PFSK-1 (cell line): ENCODE results near the gene RFX2.

ENCODE experiments used
- FOXP2 ChIP-seq: optimal IDR thresholded peaks from 2 replicates; pipeline ENCODE3; 2011; ENCODE audit warnings: borderline replicate concordance, control low read depth, inconsistent platforms; ENCODE audit not compliant: insufficient read depth; ENCODE audit errors: extremely low read length, extremely low read depth
- POLR2AphosphoS5 ChIP-seq: IDR thresholded peaks from 2 replicates; pipeline ENCODE4 v1.6.1; 2012; ENCODE audit warnings: low read depth, mild to moderate bottlenecking, control low read depth, low read length, moderate library complexity
- REST ChIP-seq, 2 experiments: IDR thresholded peaks; 2 replicates each; pipeline versions ENCODE4 v1.6.1 to v1.8.0; 2011 to 2012; ENCODE audit warnings: low read depth in 2 of 2, low read length in 2 of 2, control low read depth in 1 of 2, inconsistent platforms in 1 of 2, mild to moderate bottlenecking in 1 of 2, moderate library complexity in 1 of 2; ENCODE audit not compliant: insufficient read depth in 1 of 2
- SIN3A ChIP-seq: IDR thresholded peaks from 2 replicates; pipeline ENCODE4 v1.6.1; 2012; ENCODE audit warnings: mild to moderate bottlenecking, low read length, moderate library complexity, borderline replicate concordance; ENCODE audit not compliant: insufficient read depth
- TAF1 ChIP-seq: IDR thresholded peaks from 2 replicates; pipeline ENCODE4 v1.6.1; 2012; ENCODE audit warnings: low read length, control low read depth, borderline replicate concordance; ENCODE audit not compliant: insufficient read depth

RFX2 gene

GRCh38 chr19:5950741-5951140 lies 159.6 kb downstream of the RFX2 start:
- TF ChIP-seq TAF1: no peak
- TF ChIP-seq SIN3A: no peak
- TF ChIP-seq FOXP2: no peak
- TF ChIP-seq REST (IDR thresholded peaks at IDR 0.05; ENCODE audit: insufficient read depth in 1 of 2, low read depth in 2 of 2, low read length in 2 of 2): no peak
- no peak for TF ChIP-seq POLR2AphosphoS5

- TF ChIP-seq TAF1: no peak
- no peak for TF ChIP-seq FOXP2
- TF ChIP-seq POLR2AphosphoS5: no peak
- TF ChIP-seq SIN3A: no peak
Measured at GRCh38 chr19:5949792-5950305, 160.5 kb downstream of the RFX2 start.

- TF ChIP-seq TAF1 (no peak), SIN3A (no peak), FOXP2 (no peak), POLR2AphosphoS5 (no peak), REST (IDR thresholded peaks at IDR 0.05; ENCODE audit: insufficient read depth in 1 of 2, low read depth in 2 of 2, low read length in 2 of 2) (no peak)
Measured at GRCh38 chr19:5948752-5949564, 161.3 kb downstream of the RFX2 start.

- TF ChIP-seq POLR2AphosphoS5: no peak
- TF ChIP-seq SIN3A: no peak
- TF ChIP-seq REST (IDR thresholded peaks at IDR 0.05; ENCODE audit: insufficient read depth in 1 of 2, low read depth in 2 of 2, low read length in 2 of 2): no peak
- no peak for TF ChIP-seq FOXP2
- TF ChIP-seq TAF1: no peak; the same call in 1 of the 2 replicates
Measured at GRCh38 chr19:5947435-5947834, 162.9 kb downstream of the RFX2 start.

GRCh38 chr19:5943623-5944022 lies 166.7 kb downstream of the RFX2 start:
- TF ChIP-seq FOXP2 (no peak), SIN3A (no peak), REST (IDR thresholded peaks at IDR 0.05; ENCODE audit: insufficient read depth in 1 of 2, low read depth in 2 of 2, low read length in 2 of 2) (no peak), POLR2AphosphoS5 (no peak), TAF1 (no peak)
